Retina (tissue), 1 donor: ENCODE data around the gene LIME1.

Experiments used
- DNase-seq: peaks from one replicate; pipeline ENCODE4 v3.0.0-alpha.2; 2016

Gene LIME1, protein sequence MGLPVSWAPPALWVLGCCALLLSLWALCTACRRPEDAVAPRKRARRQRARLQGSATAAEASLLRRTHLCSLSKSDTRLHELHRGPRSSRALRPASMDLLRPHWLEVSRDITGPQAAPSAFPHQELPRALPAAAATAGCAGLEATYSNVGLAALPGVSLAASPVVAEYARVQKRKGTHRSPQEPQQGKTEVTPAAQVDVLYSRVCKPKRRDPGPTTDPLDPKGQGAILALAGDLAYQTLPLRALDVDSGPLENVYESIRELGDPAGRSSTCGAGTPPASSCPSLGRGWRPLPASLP

DNA sequence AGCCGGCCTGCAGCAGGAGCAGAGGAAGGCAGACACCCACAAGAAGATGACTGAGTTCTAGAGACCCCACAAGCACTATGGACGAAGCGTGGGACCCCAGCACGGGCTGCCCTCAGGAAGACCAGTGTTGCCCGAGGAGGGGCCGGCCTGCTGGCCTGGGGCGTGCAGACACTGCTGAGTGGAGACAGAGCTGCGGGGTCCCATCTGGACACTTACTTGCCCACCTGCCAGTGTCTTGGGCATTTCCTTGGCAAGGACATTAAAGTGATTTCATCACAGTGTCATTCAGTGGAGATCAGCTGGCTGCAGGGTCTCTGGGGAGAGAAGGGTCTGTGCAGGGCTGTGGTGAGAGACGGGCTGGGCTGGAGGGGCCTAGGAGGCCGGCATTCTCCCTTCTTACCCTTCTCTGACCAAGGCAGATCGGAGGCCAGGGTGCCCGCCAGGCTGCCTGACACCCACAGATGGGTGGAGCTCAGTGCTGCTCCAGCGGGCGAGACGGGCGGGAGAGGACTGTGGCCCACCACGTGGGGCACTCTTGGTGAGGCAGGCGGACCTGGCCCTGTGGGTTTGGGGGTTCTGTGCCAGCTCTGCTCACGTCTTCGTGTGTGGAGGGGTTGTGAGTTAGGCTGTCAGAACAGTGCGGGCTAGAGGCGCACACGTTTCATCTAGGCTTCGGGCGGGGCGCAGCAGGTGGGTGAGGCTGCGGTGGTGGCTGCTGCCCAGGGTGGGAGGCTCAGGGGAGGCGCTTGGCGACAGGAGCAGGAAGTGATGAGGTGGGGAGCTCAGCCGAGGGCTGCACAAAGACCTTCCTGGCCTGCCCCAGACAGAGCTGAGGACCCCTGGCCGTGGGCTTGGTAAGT lies at the start of gene LIME1:
Gene LIME1, plus strand, starts transcription at position 806 of the 860 bp plus-strand sequence. CDS start 886 bp downstream, outside the sequence.
- DNase-seq, result peak; percentile 59

DNA sequence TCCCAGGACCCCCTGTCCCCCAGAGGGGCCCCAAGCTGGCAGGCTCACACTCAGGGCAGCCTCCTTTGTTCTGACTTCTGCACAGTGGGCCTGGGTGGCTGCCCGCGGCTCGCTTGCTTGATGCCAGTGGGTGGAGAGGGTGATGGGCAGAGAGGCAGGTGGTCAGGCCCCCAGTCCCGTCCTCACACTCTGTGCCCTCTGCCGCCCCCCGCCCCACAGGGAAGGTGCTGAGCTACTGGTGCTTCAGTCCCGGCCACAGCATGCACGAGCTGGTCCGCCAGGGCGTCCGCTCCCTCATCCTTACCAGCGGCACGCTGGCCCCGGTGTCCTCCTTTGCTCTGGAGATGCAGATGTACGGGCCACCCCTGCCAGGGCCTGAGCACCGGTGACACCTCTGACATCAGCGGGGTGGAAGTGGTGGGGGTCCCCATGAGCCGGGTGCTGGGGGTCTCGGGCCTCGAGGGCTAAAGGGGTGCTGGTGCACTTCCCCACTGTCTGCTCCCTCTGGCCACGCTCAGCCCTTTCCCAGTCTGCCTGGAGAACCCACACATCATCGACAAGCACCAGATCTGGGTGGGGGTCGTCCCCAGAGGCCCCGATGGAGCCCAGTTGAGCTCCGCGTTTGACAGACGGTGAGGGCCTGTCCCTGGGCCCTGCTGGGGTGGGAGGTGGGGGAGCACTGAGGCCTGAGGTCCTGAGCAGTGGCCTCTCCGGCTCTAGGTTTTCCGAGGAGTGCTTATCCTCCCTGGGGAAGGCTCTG lies 48.9 kb upstream of the LIME1 start:
- DNase-seq, result no peak

DNA sequence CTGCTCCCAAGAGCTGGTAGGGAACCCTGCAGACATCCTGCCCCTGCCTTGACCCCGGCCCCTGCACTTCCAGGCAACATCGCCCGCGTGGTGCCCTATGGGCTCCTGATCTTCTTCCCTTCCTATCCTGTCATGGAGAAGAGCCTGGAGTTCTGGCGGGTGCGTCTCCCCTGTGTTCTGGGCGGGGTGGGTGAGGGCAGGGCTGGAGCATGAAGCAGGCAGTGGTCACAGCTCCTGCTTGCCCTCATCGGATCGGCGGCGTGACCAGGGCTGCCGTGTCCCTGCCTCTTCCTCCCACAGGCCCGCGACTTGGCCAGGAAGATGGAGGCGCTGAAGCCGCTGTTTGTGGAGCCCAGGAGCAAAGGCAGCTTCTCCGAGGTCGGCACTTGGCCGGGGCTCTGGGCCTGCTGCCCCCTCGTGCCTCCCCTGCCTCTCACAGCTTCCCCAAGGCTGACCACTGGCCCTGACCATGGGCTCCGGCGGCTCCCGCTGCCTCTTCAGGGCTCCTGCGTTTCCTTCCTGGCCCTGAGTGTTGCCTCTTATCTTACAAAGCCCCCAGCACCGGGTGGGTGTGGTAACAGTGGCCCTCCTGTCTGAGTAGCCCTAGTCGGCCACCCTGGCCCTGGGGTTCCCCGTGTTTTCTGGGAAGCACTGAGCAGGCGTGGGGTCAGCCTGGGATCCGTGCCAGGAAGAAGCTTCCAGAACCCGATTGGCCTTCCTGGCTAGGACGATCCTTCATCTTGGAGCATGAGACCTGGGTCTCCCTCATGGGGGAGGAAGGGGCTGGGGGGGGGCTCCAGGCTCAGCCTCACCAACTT lies 48.0 kb upstream of the LIME1 start:
- no peak for DNase-seq

DNA sequence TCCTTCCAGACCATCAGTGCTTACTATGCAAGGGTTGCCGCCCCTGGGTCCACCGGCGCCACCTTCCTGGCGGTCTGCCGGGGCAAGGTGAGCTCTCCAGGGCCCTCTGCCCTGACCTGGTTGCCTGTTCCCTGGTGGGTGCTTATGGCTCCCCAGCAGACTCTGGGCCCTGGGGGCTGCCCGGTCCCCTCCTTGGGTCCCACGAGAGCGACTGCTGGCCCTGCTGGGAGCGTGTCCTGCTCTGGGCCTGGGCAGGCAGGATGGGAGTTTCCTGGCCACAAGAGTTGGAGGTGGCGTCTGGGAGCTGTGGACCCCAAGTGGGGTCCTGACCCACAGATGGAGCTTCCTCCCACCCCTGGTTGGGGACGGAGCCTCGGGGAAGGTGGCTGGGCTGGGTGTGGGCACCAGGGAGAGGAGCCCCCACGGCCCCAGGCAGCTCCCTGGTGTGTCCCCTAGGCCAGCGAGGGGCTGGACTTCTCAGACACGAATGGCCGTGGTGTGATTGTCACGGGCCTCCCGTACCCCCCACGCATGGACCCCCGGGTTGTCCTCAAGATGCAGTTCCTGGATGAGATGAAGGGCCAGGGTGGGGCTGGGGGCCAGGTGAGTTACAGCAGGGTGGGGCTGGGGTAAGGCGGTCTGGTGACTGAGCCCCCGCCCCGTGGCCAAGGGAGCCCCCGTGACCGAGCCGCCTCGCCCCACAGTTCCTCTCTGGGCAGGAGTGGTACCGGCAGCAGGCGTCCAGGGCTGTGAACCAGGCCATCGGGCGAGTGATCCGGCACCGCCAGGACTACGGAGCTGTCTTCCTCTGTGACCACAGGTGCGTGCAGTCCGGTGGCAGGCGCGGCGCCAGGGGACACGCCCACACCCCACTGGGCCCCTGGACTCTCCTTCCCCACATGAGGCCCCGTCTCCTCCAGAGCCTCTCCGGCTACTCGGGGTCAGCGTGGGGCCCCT lies 47.1 kb upstream of the LIME1 start:
- DNase-seq, result no peak

DNA sequence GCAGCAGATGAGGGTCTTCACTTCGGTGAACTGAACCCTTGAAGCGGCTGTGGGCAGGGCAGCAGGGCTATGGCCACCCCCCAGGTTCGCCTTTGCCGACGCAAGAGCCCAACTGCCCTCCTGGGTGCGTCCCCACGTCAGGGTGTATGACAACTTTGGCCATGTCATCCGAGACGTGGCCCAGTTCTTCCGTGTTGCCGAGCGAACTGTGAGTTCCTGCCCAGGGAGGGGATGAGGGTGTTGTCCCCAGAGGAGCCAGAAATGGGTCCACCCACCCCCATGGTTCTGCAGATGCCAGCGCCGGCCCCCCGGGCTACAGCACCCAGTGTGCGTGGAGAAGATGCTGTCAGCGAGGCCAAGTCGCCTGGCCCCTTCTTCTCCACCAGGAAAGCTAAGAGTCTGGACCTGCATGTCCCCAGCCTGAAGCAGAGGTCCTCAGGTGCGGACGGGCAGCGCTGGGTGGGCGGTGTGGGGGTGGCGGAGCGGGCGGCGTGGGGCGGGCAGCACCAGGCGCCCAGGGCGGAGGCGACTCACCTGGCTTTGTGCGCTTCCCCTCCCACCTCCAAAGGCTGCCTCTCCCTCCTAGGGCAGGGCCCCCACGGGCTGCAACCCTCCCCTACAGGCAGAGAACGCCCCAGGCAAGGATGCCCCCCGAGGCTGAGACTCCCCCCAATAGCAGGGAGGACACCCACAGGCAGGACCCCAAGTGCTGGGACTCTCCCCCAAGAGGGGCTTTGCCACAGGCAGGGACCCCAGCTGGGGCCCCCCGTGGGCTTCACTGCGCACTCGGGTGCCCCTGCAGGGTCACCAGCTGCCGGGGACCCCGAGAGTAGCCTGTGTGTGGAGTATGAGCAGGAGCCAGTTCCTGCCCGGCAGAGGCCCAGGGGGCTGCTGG lies 46.2 kb upstream of the LIME1 start:
- DNase-seq, result no peak

DNA sequence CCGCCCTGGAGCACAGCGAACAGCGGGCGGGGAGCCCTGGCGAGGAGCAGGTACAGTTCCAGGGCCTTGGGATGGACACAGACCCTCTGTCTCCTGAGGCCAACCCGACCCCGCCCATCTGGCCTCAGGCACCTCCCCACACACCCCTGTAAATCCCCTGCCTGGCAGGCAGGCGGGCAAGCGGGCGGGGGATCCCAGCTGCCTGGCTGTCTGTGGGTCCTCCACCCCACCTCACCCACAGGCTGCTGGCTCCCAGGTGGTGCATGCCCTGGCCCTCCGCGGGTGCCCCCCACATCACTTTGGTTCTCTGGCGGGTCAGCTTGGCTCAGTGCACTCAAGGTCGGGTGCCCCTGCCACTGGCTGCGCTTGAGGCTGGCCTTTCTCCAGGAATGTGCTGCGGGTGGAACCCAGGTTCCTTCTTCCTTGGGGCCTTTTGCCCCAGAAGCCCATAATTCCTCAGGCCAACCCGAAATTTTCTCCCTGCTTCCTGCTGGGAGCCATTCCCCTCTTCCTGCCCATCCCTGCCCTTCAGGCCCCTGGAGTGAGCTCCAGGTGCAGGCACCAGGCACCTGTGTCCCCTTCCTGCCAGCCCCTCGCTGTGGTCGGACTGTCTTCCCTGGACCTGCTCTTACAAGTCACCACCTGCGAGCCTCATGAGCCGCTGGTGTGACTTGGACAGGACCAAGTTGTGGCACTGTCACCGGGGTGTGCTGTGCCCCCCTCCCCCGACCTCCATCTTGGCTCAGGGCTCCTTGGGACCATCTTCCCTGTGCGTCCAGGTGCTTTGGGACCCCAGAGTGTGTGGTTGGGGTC lies 45.4 kb upstream of the LIME1 start:
- DNase-seq, result no peak

DNA sequence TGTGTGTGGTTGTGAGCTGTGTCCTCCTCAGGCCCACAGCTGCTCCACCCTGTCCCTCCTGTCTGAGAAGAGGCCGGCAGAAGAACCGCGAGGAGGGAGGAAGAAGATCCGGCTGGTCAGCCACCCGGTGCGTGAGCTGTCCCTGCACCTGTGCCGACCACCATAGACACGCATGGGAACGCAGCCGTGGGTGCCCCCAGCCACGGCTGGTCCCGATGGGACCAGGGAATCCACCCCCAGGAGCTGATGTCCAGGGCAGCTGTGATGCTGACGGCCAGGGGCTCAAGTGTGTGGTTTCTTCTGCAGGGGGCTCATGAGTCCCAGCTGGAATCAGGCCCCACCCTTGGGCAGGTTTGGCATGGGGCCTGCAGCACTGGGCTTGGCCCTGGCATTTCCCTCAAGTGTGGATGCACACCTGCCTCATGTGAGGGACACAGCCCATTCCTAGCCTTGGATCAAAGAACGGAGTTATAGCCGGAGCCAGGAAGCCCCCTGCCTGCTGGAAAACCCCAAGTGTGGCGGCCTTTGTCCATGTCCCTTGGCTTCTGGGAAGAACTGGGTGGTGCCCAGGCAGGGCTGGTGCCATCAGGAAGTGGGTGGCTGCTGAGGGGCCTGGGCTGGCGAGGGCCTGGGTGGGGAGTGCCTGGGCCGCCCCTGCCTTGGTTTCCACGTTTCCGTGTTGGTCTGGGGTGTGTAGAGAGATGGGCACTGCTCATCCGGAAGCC lies 44.6 kb upstream of the LIME1 start:
- no peak for DNase-seq

DNA sequence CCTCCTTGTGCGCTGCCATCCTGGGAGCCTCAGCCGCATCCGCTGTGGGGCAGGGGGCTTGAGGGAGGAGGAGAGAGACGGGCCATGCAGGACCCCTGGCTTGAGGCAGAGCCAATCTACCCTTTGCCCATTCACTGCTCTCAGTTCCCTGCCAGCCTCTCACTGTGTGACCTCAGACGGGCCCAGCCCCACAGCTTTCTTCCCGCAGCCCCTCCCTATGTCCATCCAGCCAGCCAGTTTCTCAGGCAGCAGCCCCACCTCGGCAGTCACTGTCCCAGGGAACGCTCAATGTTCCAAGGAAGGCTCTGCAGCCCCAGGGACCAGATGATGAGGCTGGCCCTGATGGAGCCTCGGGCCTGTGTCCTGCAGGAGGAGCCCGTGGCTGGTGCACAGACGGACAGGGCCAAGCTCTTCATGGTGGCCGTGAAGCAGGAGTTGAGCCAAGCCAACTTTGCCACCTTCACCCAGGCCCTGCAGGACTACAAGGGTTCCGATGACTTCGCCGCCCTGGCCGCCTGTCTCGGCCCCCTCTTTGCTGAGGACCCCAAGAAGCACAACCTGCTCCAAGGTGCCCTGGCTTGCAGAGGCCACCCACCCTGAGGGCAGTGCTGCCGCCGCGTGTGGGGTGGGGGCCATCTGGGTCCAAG lies 43.9 kb upstream of the LIME1 start:
- no peak for DNase-seq

DNA sequence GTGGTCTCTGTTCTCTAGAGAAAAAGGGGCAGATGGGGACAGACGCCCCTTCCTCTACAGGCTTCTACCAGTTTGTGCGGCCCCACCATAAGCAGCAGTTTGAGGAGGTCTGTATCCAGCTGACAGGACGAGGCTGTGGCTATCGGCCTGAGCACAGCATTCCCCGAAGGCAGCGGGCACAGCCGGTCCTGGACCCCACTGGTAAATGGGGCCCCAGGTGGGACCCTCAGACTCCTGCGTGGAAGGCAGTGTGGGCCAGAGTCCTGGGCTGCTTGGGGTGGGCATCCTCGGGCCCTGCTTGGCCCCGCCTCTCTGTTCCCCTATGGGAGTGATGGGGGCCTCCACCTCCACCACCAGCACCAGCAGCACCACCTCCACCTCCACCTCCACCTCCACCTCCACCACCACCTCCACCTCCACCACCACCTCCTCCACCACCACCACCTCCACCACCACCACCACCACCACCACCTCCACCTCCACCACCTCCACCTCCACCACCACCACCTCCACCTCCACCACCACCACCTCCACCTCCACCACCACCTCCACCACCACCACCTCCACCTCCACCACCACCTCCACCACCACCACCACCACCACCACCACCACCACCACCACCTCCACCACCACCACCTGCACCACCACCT lies 43.3 kb upstream of the LIME1 start:
- DNase-seq, result no peak

DNA sequence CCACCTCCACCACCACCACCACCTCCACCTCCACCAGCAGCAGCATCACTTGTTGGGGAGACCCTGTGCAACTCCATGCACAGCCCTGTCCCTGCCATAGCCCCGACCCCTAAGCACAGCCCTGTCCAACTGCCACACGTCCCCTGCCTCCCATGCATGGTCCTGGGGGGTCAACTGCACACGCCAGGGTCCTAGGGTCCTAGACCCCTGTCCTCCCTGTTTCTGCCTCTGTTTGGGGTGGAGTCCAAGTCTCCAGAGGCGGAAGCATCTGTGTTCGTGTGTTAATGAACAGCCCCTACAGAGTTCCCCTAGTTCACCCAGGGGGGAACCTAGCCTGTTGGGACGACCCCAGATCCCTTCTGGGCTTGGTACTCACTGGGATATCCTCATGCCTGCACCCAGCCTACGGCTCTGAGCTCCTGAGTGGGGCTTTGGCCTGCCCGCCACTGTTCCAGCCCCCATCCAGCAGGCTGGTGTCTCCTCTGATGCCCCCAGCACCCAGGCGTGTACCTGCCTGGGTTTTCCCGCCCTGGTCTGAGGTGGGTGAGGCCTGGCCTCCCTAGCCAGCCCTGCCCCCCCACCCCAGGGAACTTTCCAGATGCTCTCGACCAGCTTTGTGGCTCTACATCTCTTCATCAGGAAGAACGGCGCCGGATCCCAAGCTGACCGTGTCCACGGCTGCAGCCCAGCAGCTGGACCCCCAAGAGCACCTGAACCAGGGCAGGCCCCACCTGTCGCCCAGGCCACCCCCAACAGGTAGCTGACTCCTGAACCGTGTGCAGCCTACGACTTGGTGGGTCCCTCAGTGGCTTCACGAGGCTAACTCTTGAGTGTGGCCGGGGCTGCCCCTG lies 42.5 kb upstream of the LIME1 start:
- DNase-seq, result no peak

DNA sequence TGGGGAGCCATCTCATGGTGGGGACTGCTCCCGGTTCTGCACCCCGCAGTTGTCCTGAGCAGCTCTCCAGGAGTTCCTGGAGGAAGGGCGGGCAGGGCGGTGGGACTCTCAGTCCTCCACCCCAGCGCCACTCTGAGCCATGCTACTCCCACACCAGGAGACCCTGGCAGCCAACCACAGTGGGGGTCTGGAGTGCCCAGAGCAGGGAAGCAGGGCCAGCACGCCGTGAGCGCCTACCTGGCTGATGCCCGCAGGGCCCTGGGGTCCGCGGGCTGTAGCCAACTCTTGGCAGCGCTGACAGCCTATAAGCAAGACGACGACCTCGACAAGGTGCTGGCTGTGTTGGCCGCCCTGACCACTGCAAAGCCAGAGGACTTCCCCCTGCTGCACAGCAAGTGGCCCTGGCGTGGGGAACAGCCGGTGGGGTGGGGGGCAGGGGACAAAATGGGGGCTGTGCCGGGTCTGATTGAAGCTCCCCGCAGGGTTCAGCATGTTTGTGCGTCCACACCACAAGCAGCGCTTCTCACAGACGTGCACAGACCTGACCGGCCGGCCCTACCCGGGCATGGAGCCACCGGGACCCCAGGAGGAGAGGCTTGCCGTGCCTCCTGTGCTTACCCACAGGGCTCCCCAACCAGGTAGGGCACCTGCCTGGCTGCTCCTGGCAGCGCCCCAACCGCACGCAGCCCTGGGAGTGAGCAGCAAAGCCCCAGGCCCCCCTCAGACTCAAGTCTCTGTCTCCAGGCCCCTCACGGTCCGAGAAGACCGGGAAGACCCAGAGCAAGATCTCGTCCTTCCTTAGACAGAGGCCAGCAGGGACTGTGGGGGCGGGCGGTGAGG lies 41.7 kb upstream of the LIME1 start:
- no peak for DNase-seq

DNA sequence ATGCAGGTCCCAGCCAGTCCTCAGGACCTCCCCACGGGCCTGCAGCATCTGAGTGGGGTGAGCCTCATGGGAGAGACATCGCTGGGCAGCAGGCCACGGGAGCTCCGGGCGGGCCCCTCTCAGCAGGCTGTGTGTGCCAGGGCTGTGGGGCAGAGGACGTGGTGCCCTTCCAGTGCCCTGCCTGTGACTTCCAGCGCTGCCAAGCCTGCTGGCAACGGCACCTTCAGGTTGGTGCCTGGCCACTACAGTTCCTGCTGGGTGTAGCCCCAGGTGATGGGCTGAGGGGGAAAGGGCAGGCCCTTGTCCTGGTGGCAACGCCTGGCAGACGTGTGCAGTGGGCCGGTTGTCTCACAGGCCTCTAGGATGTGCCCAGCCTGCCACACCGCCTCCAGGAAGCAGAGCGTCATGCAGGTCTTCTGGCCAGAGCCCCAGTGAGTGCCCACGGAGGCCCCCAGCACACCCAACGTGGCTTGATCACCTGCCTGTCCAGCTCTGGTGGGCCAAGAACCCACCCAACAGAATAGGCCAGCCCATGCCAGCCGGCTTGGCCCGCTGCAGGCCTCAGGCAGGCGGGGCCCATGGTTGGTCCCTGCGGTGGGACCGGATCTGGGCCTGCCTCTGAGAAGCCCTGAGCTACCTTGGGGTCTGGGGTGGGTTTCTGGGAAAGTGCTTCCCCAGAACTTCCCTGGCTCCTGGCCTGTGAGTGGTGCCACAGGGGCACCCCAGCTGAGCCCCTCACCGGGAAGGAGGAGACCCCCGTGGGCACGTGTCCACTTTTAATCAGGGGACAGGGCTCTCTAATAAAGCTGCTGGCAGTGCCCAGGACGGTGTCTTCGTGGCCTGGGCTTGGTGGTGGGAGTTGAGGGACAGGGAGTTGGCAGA lies 40.8 kb upstream of the LIME1 start:
- DNase-seq, result no peak

DNA sequence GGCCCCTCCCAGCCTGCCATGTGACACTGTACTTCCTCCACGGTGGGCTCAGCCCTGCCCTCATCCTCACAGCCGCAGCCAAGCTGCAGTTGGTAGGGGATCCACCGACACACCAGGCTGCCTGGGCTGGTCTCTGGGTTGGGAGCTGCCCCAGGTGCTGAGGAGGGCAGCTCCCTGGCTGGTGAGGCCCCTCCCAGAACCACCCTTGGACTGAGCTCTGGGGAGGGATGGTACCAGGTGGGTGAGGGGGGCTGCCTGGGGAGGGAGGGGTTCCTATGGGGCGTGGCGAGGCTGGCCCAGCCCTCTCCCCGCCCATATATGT lies 40.2 kb upstream of the LIME1 start:
- DNase-seq, result no peak

DNA sequence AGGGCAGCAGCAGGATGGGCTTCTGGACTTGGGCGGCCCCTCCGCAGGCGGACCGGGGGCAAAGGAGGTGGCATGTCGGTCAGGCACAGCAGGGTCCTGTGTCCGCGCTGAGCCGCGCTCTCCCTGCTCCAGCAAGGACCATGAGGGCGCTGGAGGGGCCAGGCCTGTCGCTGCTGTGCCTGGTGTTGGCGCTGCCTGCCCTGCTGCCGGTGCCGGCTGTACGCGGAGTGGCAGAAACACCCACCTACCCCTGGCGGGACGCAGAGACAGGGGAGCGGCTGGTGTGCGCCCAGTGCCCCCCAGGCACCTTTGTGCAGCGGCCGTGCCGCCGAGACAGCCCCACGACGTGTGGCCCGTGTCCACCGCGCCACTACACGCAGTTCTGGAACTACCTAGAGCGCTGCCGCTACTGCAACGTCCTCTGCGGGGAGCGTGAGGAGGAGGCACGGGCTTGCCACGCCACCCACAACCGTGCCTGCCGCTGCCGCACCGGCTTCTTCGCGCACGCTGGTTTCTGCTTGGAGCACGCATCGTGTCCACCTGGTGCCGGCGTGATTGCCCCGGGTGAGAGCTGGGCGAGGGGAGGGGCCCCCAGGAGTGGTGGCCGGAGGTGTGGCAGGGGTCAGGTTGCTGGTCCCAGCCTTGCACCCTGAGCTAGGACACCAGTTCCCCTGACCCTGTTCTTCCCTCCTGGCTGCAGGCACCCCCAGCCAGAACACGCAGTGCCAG lies 39.7 kb upstream of the LIME1 start, which contains the start of gene TNFRSF6B:
Gene TNFRSF6B, plus strand, starts transcription at position 25 of the 729 bp plus-strand sequence. Its CDS starts 116 bp downstream, at position 141.
- DNase-seq, result peak; percentile 43
